ENCODE data around the gene JPT2. TPM values are rescaled to one million over a fixed set of nuclear protein-coding genes. Genes with fewer than 3 reads are reported as not detected.

The JPT2 gene
- total and polyA plus RNA-seq, 8 donors, result 13.5 to 49.3 (median 27.5) TPM

- peaks cover 5 to 51% (median 13%) of the 10 kb centered on the region in 3 donors for H3K36me3 ChIP-seq
- H3K27ac ChIP-seq, result peak overlapping the region; percentile 66 to 76 (median 71)
- peaks cover 0 to 7% (median 0%) of the 10 kb centered on the region in 3 donors for H3K4me1 ChIP-seq
- no peak overlapping the region for H3K4me3 ChIP-seq
- H3K27me3 ChIP-seq, result no peaks in the 10 kb centered on the region
- WGBS, 2 donors, result 68 to 78% methylated on average over 13 of the region's 13 CpGs
- no peak for FAIRE-seq
- TF ChIP-seq CTCF (IDR thresholded peaks at IDR 0.05), result no peak
- no peaks in the 10 kb centered on the region for H3K9me3 ChIP-seq
- intact Hi-C loops (cut with DNase I), result no loop called here
- no peak for DNase-seq
- peak in 2 of 4 donors; percentile 10 to 24 for ATAC-seq
These were observed 11.8 kb downstream of the JPT2 start for GRCh38 chr16:1689853-1690252.

GRCh38 chr16:1690810-1691209, 12.7 kb downstream of the JPT2 start:
- Histone ChIP-seq H3K9me3 (no peaks in the 10 kb centered on the region), H3K4me3 (no peak overlapping the region), H3K4me1 (peaks cover 0 to 7% (median 0%) of the 10 kb centered on the region in 3 donors), H3K27ac (peak overlapping the region in 2 of 4 donors; percentile 13 to 76), H3K36me3 (peaks cover 5 to 46% (median 13%) of the 10 kb centered on the region in 3 donors), H3K27me3 (no peaks in the 10 kb centered on the region)
- TF ChIP-seq CTCF (IDR thresholded peaks at IDR 0.05), result no peak
- DNase-seq, result no peak
- FAIRE-seq, result no peak
- intact Hi-C loops (cut with DNase I), result no loop called here
- 85 to 91% methylated on average over 1 of the region's 1 CpG for WGBS, 2 donors
- ATAC-seq, result no peak

- H3K4me3 ChIP-seq, result no peak overlapping the region
- peaks cover 0 to 7% (median 0%) of the 10 kb centered on the region in 3 donors for H3K4me1 ChIP-seq
- DNase-seq (no peak), FAIRE-seq (no peak), ATAC-seq (no peak)
- peak overlapping the region in 2 of 4 donors; percentile 13 to 28 for H3K27ac ChIP-seq
- H3K9me3 ChIP-seq, result no peaks in the 10 kb centered on the region
- H3K36me3 ChIP-seq, result peaks cover 5 to 46% (median 13%) of the 10 kb centered on the region in 3 donors
- intact Hi-C loops (cut with DNase I), result no loop called here
- no peaks in the 10 kb centered on the region for H3K27me3 ChIP-seq
- TF ChIP-seq CTCF (IDR thresholded peaks at IDR 0.05), result no peak
These were observed 13.2 kb downstream of the JPT2 start for GRCh38 chr16:1691276-1691675.

- FAIRE-seq (no peak), ATAC-seq (peak in 2 of 4 donors; percentile 17 to 23), DNase-seq (no peak)
- no peak overlapping the region for H3K4me3 ChIP-seq
- H3K27ac ChIP-seq, result peak overlapping the region in 2 of 4 donors; percentile 13 to 28
- 94% methylated on average over 21 of the region's 21 CpGs for WGBS, 2 donors
- H3K36me3 ChIP-seq, result peaks cover 5 to 47% (median 13%) of the 10 kb centered on the region in 3 donors
- TF ChIP-seq CTCF (IDR thresholded peaks at IDR 0.05), result no peak
- H3K27me3 ChIP-seq, result no peaks in the 10 kb centered on the region
- H3K4me1 ChIP-seq, result peaks cover 0 to 7% (median 0%) of the 10 kb centered on the region in 3 donors
- intact Hi-C loops (cut with DNase I), result no loop called here
- H3K9me3 ChIP-seq, result no peaks in the 10 kb centered on the region
These were observed 13.9 kb downstream of the JPT2 start for GRCh38 chr16:1691956-1692355.

- Histone ChIP-seq H3K4me1 (no peaks in the 10 kb centered on the region), H3K27ac (no peak overlapping the region), H3K4me3 (no peak overlapping the region), H3K9me3 (no peaks in the 10 kb centered on the region), H3K27me3 (no peaks in the 10 kb centered on the region), H3K36me3 (peaks cover 5 to 54% (median 18%) of the 10 kb centered on the region in 3 donors)
- ATAC-seq, result no peak
- FAIRE-seq, result no peak
- intact Hi-C loops (cut with DNase I), result no loop called here
- TF ChIP-seq CTCF (IDR thresholded peaks at IDR 0.05), result no peak
- WGBS, 2 donors, result 97 to 99% methylated on average over 5 of the region's 5 CpGs
- DNase-seq, result no peak
These were observed 18.8 kb downstream of the JPT2 start for GRCh38 chr16:1696863-1697262.
